GM21447 (cell line): Measurements from ENCODE around the gene ERCC4.

ENCODE experiments used
- ATAC-seq: cut with Tn5 transposase; IDR thresholded peaks from one replicate; pipeline ENCODE4 v1.9.1; 2021; ENCODE audit not compliant: unreplicated experiment

ERCC4 gene

DNA sequence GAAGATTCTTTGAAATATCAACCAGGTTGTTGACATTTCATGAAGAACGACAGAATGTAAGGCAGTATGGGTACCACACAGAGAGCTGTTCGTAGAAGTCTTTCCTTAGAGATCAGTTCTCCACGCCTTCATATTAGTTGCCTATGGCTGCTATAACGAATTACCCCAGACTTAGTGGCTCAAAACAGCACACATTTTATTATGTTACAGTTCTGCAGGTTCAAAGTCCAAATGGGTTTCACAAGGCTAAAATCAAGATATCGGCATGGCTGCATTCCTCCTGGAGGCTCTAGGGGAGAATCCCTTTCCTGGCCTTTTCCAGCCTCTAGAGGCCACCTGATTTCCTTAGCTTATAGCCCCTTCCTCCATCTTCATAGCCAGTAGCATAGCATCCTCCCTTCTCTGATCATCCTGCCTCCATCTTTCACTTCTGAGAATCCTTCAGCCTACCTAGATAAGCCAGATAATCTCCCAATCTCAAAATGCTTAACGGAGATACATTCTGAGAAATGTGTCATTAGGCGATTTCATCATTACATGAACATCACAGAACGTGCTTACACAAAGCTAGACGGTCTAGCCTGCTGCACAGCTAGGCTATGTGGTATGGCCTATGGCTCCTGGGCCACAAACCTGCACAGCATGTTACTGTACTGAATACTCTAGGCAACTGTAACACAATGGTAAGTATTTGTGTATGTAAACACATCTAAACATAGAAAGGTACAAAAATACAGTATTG is 26.0 kb downstream of the ERCC4 start:
- no peak for ATAC-seq

DNA sequence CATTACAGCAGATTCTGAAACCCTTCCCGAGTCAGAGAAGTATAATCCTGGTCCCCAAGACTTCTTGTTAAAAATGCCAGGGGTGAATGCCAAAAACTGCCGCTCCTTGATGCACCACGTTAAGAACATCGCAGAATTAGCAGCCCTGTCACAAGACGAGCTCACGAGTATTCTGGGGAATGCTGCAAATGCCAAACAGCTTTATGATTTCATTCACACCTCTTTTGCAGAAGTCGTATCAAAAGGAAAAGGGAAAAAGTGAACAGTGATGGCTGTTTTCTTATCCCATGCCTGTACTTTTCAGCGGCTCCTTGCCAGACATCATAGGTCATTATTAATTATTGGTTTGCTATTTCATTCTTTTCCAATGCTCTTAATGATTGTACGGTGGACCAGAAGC is 28.1 kb downstream of the ERCC4 start:
- ATAC-seq = no peak

DNA sequence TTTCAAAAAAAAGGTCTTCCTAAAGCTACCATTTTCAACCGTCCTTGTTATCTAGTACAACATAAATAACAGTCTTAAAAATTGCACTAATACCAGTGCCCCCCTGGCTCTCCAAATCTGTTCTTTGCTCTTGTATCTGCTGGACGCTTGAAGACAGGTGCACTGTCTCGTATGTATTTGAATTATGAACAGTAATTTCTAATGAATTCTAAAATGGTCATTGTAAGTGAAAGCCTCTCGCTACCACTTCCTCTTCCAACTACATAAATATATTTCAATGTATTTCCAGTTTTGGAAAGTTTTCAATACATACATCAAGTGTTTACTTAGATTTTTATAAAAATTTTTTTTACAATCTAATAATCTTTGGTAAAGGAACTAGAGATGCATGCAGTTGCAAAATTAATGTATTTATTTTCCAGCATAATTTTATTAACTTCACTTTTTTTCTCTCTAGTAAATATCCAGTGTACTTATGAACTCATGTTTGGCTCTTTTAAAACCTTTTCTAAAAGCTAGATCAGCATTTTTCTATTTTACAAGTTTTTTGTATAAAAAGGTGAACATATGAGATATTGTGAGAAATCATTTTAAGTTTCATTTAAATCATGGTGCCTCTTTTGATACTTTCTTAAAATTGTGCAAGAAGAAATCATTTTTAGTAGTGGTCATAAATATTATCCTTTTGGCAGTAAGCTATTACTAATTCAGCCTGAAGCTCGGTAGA is 31.0 kb downstream of the ERCC4 start:
- no peak for ATAC-seq

DNA sequence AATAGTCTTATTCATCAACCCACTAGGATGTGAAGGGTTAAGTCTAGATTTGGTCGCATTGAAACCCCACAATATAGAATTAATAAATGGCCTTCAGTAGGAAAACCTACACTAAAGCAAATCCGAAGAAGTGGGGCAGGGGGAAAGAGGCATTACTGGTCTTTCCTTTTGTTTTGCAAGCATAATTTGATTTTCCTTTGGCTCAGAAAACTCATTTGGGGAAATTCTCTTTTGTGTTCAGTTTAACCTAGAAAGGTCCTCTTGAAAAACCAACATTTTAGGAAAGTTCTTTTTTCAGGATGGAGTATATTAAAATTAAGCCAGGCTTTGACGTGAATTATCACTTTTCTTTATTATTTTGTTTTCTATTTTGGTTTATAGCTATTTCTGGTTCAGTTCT is 31.7 kb downstream of the ERCC4 start:
- ATAC-seq = no peak

DNA sequence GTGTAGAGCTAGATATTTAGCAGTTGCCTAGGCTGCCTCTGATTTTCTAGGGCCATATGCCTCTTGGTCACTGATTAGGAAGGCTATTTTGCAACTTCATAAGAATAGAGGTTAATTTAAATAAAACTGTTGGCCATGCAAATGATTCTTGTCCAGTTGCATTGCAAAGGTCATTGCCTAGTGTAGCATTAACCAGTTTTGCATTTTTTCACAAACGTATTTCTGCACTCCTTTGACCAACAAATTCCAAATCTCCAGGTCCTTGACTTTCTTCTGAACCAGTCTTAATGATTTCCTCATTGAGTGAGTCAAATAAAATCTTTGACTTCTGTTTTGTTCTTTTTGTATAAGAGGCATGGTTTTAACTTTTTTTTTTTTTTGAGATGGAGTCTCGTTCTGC is 33.5 kb downstream of the ERCC4 start:
- ATAC-seq = no peak

DNA sequence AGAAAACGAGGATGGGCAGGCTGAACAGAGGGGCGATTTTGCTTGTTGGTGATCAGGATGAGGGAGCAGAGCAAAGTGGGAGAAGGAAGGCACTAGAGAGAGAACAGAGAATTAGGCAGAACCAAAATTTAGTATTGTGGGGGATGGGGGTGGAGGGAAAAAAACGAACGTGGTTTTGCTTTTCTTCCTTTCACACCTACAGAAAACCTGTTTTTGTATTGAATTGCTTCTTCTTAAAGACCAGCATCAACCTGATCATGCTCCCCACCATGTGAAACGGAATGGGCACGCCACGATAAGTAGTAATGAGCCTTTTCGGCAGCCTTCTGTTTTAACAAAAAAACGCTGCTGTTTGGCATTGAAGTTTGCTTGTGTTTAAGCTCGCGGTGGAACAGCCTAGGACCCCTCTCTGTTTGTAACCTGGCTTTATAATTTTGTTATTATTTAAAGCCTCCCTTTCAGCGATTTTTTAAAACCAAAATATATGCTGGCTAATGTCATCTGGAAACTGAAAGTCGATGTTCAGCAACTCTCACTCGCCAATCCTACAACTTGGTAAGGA is 36.8 kb downstream of the ERCC4 start:
- no peak for ATAC-seq

DNA sequence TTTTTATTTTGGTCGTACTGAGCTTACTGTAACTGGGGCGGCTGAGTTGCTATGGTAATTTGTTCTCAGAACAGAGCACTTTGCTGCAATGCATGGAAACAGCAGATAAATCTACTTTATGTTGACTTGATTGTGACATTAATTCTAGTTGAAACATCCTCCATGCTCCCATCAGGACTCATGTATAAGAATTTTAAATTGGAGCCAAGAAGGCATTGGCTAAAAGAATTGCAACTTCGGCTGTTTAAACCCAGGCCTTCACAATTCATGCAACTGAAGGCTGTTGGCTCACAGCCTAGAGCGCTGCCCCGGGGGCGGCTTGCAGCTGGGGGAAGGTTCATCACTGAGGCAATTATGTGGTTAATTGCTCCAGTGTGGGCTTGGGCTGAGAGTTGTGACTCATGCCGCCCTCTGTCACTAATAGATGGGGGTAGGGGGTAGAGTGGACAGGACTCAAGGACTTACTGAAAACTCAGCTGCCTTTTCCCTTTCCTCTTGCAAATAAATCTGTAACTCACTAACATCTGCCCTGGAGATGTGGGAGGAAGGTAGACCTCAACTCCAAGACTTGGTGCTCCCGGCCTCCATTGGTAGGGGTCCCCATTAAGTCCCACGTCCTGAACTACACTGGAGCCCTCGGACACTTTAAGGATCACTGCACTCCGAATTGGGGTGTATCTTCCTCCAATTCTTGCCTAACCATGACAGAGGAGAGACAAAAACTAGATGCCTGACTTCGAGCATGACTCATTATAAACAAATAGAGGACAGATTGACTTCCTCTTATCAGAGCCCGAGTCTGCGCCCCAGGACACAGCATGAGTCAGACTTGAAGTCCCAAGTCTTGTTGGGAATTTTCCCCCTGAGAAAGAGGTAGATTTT is 37.5 kb downstream of the ERCC4 start:
- peak; percentile 69 for ATAC-seq

DNA sequence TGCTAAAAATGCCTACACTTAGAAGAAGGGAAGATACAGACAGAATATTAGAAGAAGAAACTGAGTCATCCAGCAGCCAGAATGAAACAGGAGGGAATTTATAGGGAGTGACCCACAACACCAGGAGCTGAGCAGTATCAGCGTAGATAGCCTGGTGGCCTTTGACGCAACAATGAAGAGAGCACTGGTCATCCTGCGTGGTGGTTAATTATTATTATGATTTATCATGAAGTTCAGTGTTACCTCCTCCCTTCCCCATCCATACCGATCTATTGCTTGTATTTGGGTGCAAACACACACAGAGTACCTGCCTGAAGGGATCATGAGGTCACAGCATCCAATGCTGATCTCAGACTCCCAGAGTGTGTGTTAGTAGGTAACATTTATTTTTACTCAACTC is 38.5 kb downstream of the ERCC4 start:
- ATAC-seq = no peak

DNA sequence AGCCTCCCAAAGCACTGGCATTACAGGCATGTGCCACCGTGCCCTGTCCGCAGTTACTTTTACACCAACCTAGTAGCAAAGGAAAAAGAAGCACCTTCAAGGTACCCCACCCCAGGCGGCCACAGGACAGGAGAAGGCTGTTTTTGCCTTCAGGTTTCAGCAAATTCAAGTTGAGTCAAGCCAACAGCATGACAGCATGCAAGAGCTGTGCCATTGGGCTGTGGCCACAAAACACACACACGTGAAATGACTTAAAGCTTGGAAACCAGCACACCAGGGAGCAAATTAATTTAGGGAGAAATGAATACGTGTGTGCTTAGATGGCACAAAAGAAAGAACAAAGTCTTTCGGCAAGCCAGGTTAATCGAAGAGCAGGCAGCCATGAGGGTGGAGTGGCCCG is 39.7 kb downstream of the ERCC4 start:
- no peak for ATAC-seq

DNA sequence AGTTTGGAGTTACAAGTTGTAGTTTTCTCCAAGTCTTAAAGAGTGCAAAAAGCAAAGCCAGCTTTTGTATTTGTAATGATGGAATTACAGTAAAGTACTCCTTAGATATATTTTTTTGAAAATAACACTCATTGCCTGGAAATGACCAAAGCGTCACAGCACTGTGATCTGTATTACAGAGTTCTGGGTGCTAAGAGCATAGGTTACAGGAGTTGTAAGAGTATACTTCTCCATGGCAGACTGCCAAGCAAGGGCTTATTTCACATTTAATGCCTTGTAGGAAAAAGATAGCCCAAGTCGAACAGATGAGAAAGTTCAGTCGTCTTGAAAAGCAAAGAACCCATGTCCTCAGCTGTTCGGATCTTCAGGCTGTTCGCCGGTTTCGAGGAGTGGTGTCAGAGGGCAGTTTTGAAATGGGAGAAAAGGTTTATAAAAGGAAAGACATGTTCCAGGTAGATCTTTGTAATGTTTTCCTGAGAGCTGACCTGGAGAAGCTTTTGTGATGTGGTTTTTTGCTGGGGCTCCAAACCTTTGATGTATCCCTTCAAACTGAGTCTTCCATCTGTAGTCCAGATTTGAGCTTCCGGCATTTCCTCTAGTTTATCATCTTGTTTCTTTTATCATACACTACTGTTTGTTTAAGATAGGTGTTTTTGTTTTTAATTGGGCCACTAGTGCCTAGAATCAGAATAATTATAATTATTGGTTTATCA is 41.3 kb downstream of the ERCC4 start:
- ATAC-seq = no peak

DNA sequence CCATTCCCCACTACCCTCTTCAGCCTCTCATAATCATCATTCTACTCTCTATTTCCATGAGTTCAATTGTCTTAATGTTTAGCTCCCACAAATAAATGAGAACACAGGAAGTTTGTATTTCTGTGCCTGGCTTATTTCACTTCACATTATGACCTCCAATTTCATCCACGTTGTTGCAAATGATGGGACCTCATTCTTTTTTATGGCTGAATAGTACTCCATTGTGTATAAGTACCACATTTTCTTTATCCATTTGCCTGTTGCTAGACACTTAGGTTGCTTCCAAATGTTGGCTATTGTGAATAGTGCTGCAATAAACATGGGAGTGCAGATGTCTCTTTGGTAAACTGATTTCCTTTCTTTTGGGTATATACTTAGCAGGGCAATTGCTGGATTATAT is 42.3 kb downstream of the ERCC4 start:
- no peak for ATAC-seq

DNA sequence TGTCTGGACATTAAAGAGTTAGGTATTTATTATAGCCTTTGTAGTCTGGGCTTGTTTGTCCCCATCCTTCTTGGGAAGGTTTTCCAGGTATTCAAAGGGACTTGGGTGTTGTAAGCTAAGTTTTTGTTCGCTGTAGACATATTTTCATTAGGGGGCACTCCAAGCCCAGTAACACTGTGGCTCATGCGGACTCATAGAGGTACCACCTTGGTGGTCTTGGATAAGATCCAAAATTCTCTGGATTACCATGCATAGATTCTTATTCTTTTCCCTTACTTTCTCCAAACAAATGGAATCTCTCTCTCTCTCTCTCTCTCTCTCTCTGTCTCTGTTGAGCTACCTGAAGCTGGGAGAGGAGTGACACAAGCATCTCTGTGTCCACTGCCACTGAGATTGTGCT is 48.9 kb downstream of the ERCC4 start:
- ATAC-seq = no peak

DNA sequence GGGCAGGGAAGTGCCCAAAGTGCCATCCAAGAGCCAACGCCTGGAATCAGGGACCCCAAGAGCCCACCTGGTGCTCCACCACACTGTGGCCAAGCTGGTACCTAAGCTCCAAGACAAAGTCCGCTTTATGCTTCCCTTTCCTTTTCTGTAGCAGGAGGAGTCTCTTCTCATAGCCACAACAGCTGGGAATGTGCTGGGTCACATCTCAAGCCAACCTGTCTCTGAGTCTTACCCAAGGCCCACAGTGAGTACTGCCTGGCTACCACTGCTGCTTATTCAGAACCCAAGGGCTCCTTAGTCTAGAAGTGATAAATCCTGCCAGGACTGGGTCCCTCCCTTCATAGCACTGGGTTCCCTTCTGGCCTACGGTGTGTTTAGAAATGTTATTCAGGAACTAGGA is 49.8 kb downstream of the ERCC4 start:
- no peak for ATAC-seq

DNA sequence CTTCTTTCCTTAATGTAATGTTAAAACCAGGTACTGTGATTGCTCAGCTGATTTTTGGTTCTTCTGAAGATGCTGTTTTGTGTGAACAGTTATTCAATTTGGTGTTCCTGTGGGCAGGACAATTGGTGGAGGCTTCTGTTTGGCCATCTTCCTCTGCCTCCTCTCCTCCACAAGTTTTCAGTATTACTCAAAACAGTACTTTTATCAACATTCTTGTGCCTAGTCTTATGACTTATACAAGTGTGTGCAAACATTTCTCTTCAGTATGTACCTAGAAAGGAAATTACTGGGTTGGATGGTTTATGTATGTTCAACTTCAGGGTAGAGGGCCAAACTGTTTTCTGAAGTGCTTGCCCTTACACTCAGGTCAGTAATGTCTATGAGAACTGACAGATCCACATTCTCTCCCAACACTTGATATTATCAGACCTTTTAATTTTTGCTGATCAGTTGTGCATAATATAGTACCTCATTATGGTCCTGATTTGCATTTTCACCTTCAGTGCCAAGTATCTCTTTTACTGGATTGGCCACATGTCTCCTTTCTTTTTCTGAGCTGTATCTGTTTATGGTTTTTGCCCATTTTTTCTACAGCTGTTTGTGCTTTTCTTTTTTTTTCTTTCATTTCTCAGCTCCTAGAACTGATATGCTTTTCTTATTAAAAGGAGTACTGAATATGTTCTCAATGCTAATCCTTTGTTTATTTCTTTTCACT is 50.9 kb downstream of the ERCC4 start:
- no peak for ATAC-seq

DNA sequence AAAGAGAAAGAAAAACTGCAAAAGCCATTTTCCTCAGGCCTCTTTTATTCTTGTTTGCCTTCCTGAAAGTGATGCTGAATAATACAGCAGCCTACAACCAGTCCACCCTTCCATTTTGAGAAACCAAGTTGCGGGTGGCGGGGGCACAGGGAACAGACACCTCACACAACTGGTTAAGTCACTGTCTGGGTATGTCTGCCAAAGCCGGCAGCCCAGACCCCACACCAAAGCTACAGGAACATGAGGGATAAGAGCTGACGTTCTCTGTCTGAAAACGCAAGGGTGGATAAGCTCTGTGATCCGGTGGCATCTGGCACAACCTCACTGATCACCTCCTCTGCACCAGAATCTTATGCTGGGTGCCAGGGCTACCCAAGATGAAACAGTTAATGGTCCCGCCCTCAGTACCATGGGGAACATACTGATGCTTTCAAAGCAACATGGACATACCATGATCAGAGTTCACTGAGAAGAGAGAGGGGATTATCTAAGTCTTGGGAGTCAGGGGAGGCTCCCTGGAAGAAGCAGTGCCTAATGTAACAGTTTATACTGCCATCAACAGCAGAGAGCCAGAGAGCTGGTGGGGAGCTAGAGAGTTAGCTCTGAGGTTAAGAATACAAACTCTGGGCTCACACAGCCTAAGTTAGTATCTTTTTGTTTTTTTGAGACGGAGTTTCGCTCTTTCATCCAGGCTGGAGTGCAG is 53.5 kb downstream of the ERCC4 start:
- ATAC-seq = no peak

DNA sequence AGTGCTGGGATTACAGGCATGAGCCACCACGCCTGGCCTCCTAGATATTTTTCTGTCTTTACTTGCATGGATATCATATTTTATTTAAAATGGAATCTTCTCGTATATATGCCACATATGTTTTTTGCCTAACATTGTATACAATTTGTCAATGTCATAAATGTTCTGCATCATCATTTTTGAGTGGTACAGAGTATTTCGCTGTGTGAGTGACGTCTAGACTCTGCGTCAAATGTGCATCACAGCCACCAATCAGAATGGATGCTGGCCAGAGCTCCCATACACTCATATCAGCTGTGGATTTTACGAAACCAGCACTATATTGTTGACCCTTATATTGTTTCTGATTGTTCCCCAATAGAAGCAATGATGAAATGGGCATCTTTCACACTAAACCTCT is 57.2 kb downstream of the ERCC4 start:
- ATAC-seq = no peak

DNA sequence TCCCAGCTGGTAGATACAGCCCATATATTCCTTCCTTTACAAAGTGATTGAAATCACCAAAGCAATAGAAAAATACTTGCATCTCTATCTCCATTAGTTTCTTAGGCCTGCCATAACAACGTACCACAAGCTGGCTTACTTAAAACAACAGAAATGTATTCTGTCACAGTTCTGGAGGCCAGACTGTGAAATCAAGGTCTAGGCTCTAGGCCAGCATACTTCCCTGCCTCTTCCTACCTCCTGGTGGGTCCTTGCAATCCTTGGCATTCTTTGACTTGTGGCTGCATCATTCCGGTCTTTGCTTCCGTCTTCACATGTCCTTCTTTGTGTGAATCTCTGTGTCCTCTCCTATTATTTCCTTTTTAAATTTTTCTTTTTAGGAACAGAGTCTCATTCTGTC is 62.5 kb downstream of the ERCC4 start:
- no peak for ATAC-seq

DNA sequence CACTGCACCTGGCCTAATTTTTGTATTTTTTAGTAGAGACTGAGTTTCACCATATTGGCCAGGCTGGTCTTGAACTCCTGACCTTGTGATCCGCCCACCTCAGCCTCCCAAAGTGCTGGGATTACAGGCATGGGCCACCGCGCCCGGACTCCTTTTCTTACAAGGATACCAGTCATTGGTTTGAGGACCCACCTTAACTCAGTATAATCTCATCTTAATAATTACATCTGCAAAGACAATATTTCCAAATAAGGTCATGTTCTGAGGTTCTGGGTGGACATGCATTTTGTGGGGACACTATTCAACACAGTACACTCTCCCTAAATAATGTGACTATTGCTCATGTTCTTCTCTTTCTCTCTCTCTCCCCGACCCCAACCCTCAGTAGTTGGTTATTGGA is 63.7 kb downstream of the ERCC4 start:
- ATAC-seq = no peak

DNA sequence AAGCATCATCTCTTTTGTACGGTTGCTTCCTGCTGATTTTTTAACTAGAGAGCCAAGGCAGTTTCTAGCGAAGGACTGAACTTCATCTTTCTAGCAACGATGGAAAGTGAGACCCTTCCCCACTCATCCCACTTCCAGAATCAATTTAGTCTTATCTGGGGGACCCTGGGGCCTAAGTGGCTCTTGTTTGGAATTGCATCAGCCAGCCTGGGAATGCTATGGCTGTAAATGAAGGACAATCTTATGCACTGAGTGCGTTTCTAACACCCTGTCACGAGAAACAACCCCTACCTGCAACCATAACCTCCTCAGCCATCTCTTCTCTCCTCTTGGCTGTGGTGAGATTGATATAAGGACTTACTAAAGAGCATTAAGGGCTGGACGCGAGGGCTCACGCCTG is 64.8 kb downstream of the ERCC4 start:
- no peak for ATAC-seq

DNA sequence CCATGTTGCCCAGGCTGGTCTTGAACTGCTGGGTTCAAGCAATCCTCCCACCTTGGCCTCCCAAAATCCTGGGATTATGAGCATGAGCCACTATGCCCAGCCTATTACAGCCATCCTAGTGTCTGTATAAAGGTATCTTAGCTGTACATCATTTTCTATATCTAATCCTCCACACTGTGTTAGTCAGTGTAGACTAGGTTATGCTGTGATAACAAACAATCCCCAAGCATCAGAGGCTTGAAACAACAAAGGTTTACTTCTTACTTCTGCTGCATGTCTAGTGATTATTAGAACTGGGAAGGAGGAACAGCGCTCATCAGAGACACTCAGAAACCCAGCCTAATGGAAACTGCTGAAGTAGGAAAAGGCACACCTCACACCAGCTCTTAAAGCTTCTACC is 68.1 kb downstream of the ERCC4 start:
- no peak for ATAC-seq
